Ishikawa (cell line): ENCODE measurements around the gene LRRC32.

ENCODE experiments used
- CEBPB ChIP-seq: IDR thresholded peaks from 2 replicates; pipeline ENCODE4 v1.6.1; 2012
- CREB1 ChIP-seq: IDR thresholded peaks from 2 replicates; pipeline ENCODE4 v1.6.1; 2012; ENCODE audit warnings: low read depth
- EGR1 ChIP-seq: IDR thresholded peaks from 2 replicates; pipeline ENCODE4 v1.6.1; 2012
- EP300 ChIP-seq: IDR thresholded peaks from 2 replicates; pipeline ENCODE4 v1.6.1; 2012; ENCODE audit warnings: borderline replicate concordance
- FOXM1 ChIP-seq: IDR thresholded peaks from 2 replicates; pipeline ENCODE4 v1.6.1; 2012; ENCODE audit warnings: low read depth, borderline replicate concordance
- NFIC ChIP-seq: IDR thresholded peaks from 2 replicates; pipeline ENCODE4 v1.6.1; 2012
- RAD21 ChIP-seq: IDR thresholded peaks from 2 replicates; pipeline ENCODE4 v1.6.1; 2012; ENCODE audit warnings: low read depth
- TAF1 ChIP-seq: IDR thresholded peaks from 2 replicates; pipeline ENCODE4 v1.6.1; 2012; ENCODE audit warnings: low read depth, mild to moderate bottlenecking
- TCF12 ChIP-seq: IDR thresholded peaks from 2 replicates; pipeline ENCODE4 v1.6.1; 2012; ENCODE audit warnings: low read depth
- TEAD4 ChIP-seq: IDR thresholded peaks from 2 replicates; pipeline ENCODE4 v1.6.1; 2012
- USF1 ChIP-seq: IDR thresholded peaks from 2 replicates; pipeline ENCODE4 v1.6.1; 2012
- YY1 ChIP-seq: IDR thresholded peaks from 2 replicates; pipeline ENCODE4 v1.6.1; 2012; ENCODE audit warnings: low read depth
- ZBTB7A ChIP-seq: IDR thresholded peaks from 2 replicates; pipeline ENCODE4 v1.6.1; 2012; ENCODE audit warnings: low read depth
- TF ChIP-seq, protein P1 (sequence below): IDR thresholded peaks from 2 replicates; pipeline ENCODE4 v1.6.1; 2012; ENCODE audit warnings: low read depth, mild to moderate bottlenecking
- TF ChIP-seq, protein P2 (sequence below): IDR thresholded peaks from 2 replicates; pipeline ENCODE4 v1.6.1; 2012

LRRC32 gene

GRCh38 chr11:76668362-76669155 lies 2.0 kb downstream of the LRRC32 start:
- TF ChIP-seq, protein P1, sequence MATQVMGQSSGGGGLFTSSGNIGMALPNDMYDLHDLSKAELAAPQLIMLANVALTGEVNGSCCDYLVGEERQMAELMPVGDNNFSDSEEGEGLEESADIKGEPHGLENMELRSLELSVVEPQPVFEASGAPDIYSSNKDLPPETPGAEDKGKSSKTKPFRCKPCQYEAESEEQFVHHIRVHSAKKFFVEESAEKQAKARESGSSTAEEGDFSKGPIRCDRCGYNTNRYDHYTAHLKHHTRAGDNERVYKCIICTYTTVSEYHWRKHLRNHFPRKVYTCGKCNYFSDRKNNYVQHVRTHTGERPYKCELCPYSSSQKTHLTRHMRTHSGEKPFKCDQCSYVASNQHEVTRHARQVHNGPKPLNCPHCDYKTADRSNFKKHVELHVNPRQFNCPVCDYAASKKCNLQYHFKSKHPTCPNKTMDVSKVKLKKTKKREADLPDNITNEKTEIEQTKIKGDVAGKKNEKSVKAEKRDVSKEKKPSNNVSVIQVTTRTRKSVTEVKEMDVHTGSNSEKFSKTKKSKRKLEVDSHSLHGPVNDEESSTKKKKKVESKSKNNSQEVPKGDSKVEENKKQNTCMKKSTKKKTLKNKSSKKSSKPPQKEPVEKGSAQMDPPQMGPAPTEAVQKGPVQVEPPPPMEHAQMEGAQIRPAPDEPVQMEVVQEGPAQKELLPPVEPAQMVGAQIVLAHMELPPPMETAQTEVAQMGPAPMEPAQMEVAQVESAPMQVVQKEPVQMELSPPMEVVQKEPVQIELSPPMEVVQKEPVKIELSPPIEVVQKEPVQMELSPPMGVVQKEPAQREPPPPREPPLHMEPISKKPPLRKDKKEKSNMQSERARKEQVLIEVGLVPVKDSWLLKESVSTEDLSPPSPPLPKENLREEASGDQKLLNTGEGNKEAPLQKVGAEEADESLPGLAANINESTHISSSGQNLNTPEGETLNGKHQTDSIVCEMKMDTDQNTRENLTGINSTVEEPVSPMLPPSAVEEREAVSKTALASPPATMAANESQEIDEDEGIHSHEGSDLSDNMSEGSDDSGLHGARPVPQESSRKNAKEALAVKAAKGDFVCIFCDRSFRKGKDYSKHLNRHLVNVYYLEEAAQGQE, result no peak
- no peak for TF ChIP-seq TAF1

DNA sequence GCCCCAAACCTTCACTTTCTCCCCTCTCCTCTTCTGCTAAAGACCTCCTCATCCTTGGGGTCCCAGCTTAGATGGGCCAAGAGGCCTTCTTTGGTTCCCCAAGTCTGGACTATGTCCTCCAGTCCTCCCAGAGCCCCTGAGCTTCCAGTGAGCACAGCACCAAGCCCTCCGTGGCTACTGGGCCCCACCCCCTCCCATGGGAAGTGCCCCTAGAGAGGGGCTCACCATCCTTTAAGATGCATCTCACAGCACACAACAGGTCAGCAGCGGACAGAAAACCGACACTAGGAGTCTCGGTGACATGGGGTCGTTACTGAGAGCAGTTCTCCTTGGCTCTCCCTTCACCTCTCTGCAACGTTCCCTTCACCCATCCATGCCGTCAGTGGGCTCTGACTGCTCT lies 2.7 kb downstream of the LRRC32 start:
- TF ChIP-seq TAF1, result no peak
- no peak for TF ChIP-seq FOXM1
- no peak for TF ChIP-seq YY1
- TF ChIP-seq TCF12, result no peak
- no peak for TF ChIP-seq TEAD4
- TF ChIP-seq USF1, result no peak
- TF ChIP-seq, protein P2, sequence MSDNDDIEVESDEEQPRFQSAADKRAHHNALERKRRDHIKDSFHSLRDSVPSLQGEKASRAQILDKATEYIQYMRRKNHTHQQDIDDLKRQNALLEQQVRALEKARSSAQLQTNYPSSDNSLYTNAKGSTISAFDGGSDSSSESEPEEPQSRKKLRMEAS, result no peak
- TF ChIP-seq ZBTB7A, result no peak
- TF ChIP-seq RAD21, result no peak
- no peak for TF ChIP-seq CEBPB
- no peak for TF ChIP-seq NFIC
- no peak for TF ChIP-seq EGR1
- no peak for TF ChIP-seq CREB1
- TF ChIP-seq EP300, result no peak
- TF ChIP-seq, protein P1, result no peak

- TF ChIP-seq YY1, result no peak
Measured at GRCh38 chr11:76667271-76667818, 3.2 kb downstream of the LRRC32 start.

DNA sequence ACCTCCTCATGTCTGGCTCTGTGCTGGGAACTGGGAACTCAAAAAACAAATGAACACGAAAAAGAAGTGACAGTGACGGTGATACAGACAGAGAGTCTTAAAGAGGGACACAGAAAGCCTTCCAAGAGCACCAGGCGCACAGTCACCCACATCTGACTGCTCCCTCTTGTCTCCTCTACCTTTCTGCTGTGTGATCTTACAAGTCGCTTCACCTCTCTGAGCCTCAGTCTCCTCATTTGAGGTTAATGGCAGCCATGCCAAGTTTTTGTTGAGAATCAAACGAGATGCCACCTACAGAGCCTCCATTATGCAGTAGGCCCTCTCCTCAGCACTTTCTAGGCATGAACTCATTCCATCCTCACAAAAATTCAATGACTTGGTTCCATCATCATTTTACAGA lies 3.7 kb downstream of the LRRC32 start:
- no peak for TF ChIP-seq NFIC
- no peak for TF ChIP-seq YY1
- no peak for TF ChIP-seq CEBPB
- TF ChIP-seq CREB1, result no peak
- TF ChIP-seq ZBTB7A, result no peak
- TF ChIP-seq EP300, result no peak
- no peak for TF ChIP-seq TCF12
- TF ChIP-seq FOXM1, result no peak
- no peak for TF ChIP-seq USF1
- TF ChIP-seq TEAD4, result no peak
- TF ChIP-seq EGR1, result no peak
- TF ChIP-seq, protein P1, result no peak
- TF ChIP-seq, protein P2, result no peak
- no peak for TF ChIP-seq RAD21
- no peak for TF ChIP-seq TAF1

- TF ChIP-seq CREB1 (no peak), EGR1 (no peak), CEBPB (no peak), EP300 (no peak), RAD21 (no peak), TCF12 (no peak), TEAD4 (no peak), USF1 (no peak), NFIC (no peak), FOXM1 (no peak), YY1 (no peak), TAF1 (no peak), ZBTB7A (no peak)
- TF ChIP-seq, protein P2, result no peak
- TF ChIP-seq, protein P1, result no peak
Measured at GRCh38 chr11:76666408-76666807, 4.1 kb downstream of the LRRC32 start.
